Mesothelial cell of epicardium (in vitro differentiated cells): ENCODE results near the gene GPRC6A. TPM values are rescaled to one million over a fixed set of nuclear protein-coding genes. Genes with fewer than 3 reads are reported as not detected.
A peak's percentile ranks its signal among the peaks of the same experiment; 100 is the strongest.

Source experiments
- DNase-seq, 2 experiments: peaks; one replicate each; pipeline ENCODE4 v3.0.0; 2021; ENCODE audit warnings: low spot score in 2 of 2; ENCODE audit not compliant: unreplicated experiment in 2 of 2
- H3K27ac Mint-ChIP-seq: 2 replicates; pipeline ENCODE4 v1.8.0; 2021; ENCODE audit warnings: mixed read lengths
- H3K27me3 Mint-ChIP-seq: 2 replicates; pipeline ENCODE4 v1.8.0; 2021; ENCODE audit warnings: low read depth, mixed read lengths
- H3K36me3 Mint-ChIP-seq: 2 replicates; pipeline ENCODE4 v1.8.0; 2021; ENCODE audit warnings: mixed read lengths
- H3K4me1 Mint-ChIP-seq: 2 replicates; pipeline ENCODE4 v1.8.0; 2021; ENCODE audit warnings: mixed read lengths
- H3K4me3 Mint-ChIP-seq: 2 replicates; pipeline ENCODE4 v1.8.0; 2021; ENCODE audit warnings: mild to moderate bottlenecking, moderate library complexity, mixed read lengths
- H3K9me3 Mint-ChIP-seq: 2 replicates; pipeline ENCODE4 v1.8.0; 2021; ENCODE audit warnings: mixed read lengths
- CTCF ChIP-seq: fragments of 200-600 bp; sonication (generic); IDR thresholded peaks from one replicate; pipeline ENCODE4 v1.5.0; 2021; ENCODE audit warnings: antibody characterized with exemption; ENCODE audit not compliant: unreplicated experiment
- total RNA-seq: library from RNA; stranded (reverse); gene quantifications from 3 replicates; pipeline ENCODE4 v1.2.1, GENCODE V29; 2021

Gene GPRC6A
- total RNA-seq, 1 donor from 2014 or later, result 0.18 TPM

GRCh38 chr6:116799945-116800344 is 28.9 kb downstream of the GPRC6A start:
- Mint-ChIP-seq H3K27me3 (no peaks in the 10 kb centered on the region), H3K36me3 (no peaks in the 10 kb centered on the region), H3K27ac (no peak overlapping the region), H3K4me3 (no peak overlapping the region), H3K9me3 (no peaks in the 10 kb centered on the region), H3K4me1 (peaks cover 2% of the 10 kb centered on the region)
- no peak for DNase-seq
- TF ChIP-seq CTCF, result no peak

- no peaks in the 10 kb centered on the region for H3K9me3 Mint-ChIP-seq
- no peak for DNase-seq
- peaks cover 9% of the 10 kb centered on the region for H3K27me3 Mint-ChIP-seq
- no peak overlapping the region for H3K4me3 Mint-ChIP-seq
- no peak for TF ChIP-seq CTCF
- H3K36me3 Mint-ChIP-seq, result no peaks in the 10 kb centered on the region
- H3K4me1 Mint-ChIP-seq, result peaks cover 2% of the 10 kb centered on the region
- H3K27ac Mint-ChIP-seq, result no peak overlapping the region
Measured at GRCh38 chr6:116797585-116797984, 31.3 kb downstream of the GPRC6A start.

- H3K27me3 Mint-ChIP-seq, result peaks cover 9% of the 10 kb centered on the region
- DNase-seq, result no peak
- TF ChIP-seq CTCF, result no peak
- no peaks in the 10 kb centered on the region for H3K9me3 Mint-ChIP-seq
- no peak overlapping the region for H3K4me3 Mint-ChIP-seq
- no peaks in the 10 kb centered on the region for H3K4me1 Mint-ChIP-seq
- no peak overlapping the region for H3K27ac Mint-ChIP-seq
- H3K36me3 Mint-ChIP-seq, result no peaks in the 10 kb centered on the region
Measured at GRCh38 chr6:116793224-116793623, 35.7 kb downstream of the GPRC6A start.

- DNase-seq, result no peak
- no peaks in the 10 kb centered on the region for H3K9me3 Mint-ChIP-seq
- H3K4me1 Mint-ChIP-seq, result peaks cover 1% of the 10 kb centered on the region
- no peak overlapping the region for H3K4me3 Mint-ChIP-seq
- no peaks in the 10 kb centered on the region for H3K36me3 Mint-ChIP-seq
- TF ChIP-seq CTCF, result no peak
- H3K27me3 Mint-ChIP-seq, result no peaks in the 10 kb centered on the region
- H3K27ac Mint-ChIP-seq, result no peak overlapping the region
Measured at GRCh38 chr6:116783852-116784251, 45.0 kb downstream of the GPRC6A start.

DNA sequence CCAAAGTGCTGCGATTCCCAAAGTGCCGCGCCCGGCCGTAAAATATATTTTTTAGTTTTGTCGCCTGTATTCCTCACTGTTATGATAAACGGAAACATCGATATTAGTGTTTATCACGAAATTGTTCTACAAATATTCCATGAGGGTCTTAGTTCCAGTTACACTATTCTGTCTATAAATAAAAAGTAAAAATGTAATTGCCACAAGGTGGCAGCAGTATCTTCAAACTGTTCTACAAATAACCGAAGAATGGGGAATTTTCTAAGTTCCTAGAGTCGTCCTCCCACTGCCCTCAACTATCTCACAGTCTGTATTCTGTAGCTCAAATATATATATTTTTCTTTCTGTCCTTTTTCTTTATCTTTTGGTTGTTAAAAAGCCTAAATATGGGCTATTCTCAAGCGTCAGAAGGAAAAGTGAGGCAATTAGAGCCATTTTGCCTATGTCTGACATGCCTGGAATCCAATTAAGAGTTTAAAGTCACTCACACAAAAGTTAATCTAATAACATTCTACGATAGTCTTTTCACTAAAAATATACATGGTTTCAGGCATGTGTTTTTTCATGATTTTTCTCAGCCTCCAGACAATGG is 49.2 kb downstream of the GPRC6A start:
- H3K27me3 Mint-ChIP-seq, result peaks cover 2% of the 10 kb centered on the region
- H3K4me3 Mint-ChIP-seq, result no peak overlapping the region
- no peak overlapping the region for H3K27ac Mint-ChIP-seq
- TF ChIP-seq CTCF, result peak; percentile 61
- H3K4me1 Mint-ChIP-seq, result peaks cover 1% of the 10 kb centered on the region
- DNase-seq, result no peak
- no peaks in the 10 kb centered on the region for H3K9me3 Mint-ChIP-seq
- H3K36me3 Mint-ChIP-seq, result no peaks in the 10 kb centered on the region

GRCh38 chr6:116773886-116774285 is 55.0 kb downstream of the GPRC6A start:
- H3K4me3 Mint-ChIP-seq, result no peak overlapping the region
- TF ChIP-seq CTCF, result no peak
- peaks cover 8% of the 10 kb centered on the region for H3K27me3 Mint-ChIP-seq
- no peak for DNase-seq
- H3K36me3 Mint-ChIP-seq, result no peaks in the 10 kb centered on the region
- H3K9me3 Mint-ChIP-seq, result no peaks in the 10 kb centered on the region
- no peak overlapping the region for H3K27ac Mint-ChIP-seq
- no peaks in the 10 kb centered on the region for H3K4me1 Mint-ChIP-seq
